ENCODE results near the gene HOXB5.
A peak's percentile ranks its signal among the peaks of the same experiment; 100 is the strongest.

HOXB5 gene

GRCh38 chr17:48546924-48547807, 46.4 kb downstream of the HOXB5 start (continued):
- TF ChIP-seq, protein P1, sequence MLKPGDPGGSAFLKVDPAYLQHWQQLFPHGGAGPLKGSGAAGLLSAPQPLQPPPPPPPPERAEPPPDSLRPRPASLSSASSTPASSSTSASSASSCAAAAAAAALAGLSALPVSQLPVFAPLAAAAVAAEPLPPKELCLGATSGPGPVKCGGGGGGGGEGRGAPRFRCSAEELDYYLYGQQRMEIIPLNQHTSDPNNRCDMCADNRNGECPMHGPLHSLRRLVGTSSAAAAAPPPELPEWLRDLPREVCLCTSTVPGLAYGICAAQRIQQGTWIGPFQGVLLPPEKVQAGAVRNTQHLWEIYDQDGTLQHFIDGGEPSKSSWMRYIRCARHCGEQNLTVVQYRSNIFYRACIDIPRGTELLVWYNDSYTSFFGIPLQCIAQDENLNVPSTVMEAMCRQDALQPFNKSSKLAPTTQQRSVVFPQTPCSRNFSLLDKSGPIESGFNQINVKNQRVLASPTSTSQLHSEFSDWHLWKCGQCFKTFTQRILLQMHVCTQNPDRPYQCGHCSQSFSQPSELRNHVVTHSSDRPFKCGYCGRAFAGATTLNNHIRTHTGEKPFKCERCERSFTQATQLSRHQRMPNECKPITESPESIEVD (tag by site-specific recombination; IDR thresholded peaks at IDR 0.05) = peak; percentile 97
- peak; percentile 47; the same call in 1 of the 2 replicates for TF ChIP-seq KLF9 (tag by site-specific recombination; IDR thresholded peaks at IDR 0.05; ENCODE audit: low read depth)
- no peak for TF ChIP-seq ZNF48 (tag by site-specific recombination; IDR thresholded peaks at IDR 0.05)
- peak; percentile 76 for TF ChIP-seq ZNF660 (tag by site-specific recombination; IDR thresholded peaks at IDR 0.05)
- TF ChIP-seq ZNF645 (tag by site-specific recombination; IDR thresholded peaks at IDR 0.05) = no peak
- TF ChIP-seq WT1 (tag by site-specific recombination; IDR thresholded peaks at IDR 0.05) = peak; percentile 92
- TF ChIP-seq ZBTB8A (tag by site-specific recombination; IDR thresholded peaks at IDR 0.05) = peak; percentile 88
- TF ChIP-seq ZNF354C (tag by site-specific recombination; IDR thresholded peaks at IDR 0.05; ENCODE audit: borderline replicate concordance, low read depth) = no peak
- TF ChIP-seq ZNF596 (tag by site-specific recombination; IDR thresholded peaks at IDR 0.05) = peak; percentile 93
- peak; percentile 88 for TF ChIP-seq ZFP69B (tag by site-specific recombination; IDR thresholded peaks at IDR 0.05)
- TF ChIP-seq, protein P2, sequence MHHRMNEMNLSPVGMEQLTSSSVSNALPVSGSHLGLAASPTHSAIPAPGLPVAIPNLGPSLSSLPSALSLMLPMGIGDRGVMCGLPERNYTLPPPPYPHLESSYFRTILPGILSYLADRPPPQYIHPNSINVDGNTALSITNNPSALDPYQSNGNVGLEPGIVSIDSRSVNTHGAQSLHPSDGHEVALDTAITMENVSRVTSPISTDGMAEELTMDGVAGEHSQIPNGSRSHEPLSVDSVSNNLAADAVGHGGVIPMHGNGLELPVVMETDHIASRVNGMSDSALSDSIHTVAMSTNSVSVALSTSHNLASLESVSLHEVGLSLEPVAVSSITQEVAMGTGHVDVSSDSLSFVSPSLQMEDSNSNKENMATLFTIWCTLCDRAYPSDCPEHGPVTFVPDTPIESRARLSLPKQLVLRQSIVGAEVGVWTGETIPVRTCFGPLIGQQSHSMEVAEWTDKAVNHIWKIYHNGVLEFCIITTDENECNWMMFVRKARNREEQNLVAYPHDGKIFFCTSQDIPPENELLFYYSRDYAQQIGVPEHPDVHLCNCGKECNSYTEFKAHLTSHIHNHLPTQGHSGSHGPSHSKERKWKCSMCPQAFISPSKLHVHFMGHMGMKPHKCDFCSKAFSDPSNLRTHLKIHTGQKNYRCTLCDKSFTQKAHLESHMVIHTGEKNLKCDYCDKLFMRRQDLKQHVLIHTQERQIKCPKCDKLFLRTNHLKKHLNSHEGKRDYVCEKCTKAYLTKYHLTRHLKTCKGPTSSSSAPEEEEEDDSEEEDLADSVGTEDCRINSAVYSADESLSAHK (tag by site-specific recombination; IDR thresholded peaks at IDR 0.05) = peak; percentile 96
- TF ChIP-seq ZNF433 (tag by site-specific recombination; IDR thresholded peaks at IDR 0.05; ENCODE audit: low read depth) = no peak
- peak; percentile 90; the same call in 1 of the 2 replicates for TF ChIP-seq ZNF561 (tag by site-specific recombination; IDR thresholded peaks at IDR 0.05; ENCODE audit: borderline replicate concordance)
- peak; percentile 70 for TF ChIP-seq KLF10 (tag by site-specific recombination; IDR thresholded peaks at IDR 0.05)
- no peak for TF ChIP-seq SCRT2 (tag by site-specific recombination; IDR thresholded peaks at IDR 0.05)
- no peak for TF ChIP-seq ZNF792 (tag by site-specific recombination; IDR thresholded peaks at IDR 0.05)
- TF ChIP-seq SETDB1 (IDR thresholded peaks at IDR 0.05; ENCODE audit: insufficient read length, low read length) = no peak
- peak; percentile 65 for TF ChIP-seq ZFHX2 (tag by site-specific recombination; conservative IDR thresholded peaks at IDR 0.05)
- TF ChIP-seq ZNF423 (tag by site-specific recombination; IDR thresholded peaks at IDR 0.05) = peak; percentile 76; the same call in 1 of the 2 replicates
- no peak for TF ChIP-seq ZNF768 (tag by site-specific recombination; IDR thresholded peaks at IDR 0.05)
- no peak for TF ChIP-seq ZNF19 (tag by site-specific recombination; IDR thresholded peaks at IDR 0.05; ENCODE audit: low read depth)
- TF ChIP-seq ZNF248 (tag by site-specific recombination; IDR thresholded peaks at IDR 0.05) = no peak
- TF ChIP-seq, protein P3, sequence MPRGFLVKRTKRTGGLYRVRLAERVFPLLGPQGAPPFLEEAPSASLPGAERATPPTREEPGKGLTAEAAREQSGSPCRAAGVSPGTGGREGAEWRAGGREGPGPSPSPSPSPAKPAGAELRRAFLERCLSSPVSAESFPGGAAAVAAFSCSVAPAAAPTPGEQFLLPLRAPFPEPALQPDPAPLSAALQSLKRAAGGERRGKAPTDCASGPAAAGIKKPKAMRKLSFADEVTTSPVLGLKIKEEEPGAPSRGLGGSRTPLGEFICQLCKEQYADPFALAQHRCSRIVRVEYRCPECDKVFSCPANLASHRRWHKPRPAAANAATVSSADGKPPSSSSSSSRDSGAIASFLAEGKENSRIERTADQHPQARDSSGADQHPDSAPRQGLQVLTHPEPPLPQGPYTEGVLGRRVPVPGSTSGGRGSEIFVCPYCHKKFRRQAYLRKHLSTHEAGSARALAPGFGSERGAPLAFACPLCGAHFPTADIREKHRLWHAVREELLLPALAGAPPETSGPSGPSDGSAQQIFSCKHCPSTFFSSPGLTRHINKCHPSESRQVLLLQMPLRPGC (tag by site-specific recombination; IDR thresholded peaks at IDR 0.05) = peak; percentile 82
- TF ChIP-seq, protein P4, sequence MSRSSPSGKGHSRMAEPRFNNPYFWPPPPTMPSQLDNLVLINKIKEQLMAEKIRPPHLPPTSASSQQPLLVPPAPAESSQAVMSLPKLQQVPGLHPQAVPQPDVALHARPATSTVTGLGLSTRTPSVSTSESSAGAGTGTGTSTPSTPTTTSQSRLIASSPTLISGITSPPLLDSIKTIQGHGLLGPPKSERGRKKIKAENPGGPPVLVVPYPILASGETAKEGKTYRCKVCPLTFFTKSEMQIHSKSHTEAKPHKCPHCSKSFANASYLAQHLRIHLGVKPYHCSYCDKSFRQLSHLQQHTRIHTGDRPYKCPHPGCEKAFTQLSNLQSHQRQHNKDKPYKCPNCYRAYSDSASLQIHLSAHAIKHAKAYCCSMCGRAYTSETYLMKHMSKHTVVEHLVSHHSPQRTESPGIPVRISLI (tag by site-specific recombination; IDR thresholded peaks at IDR 0.05) = no peak
- TF ChIP-seq ZNF426 (tag by site-specific recombination; IDR thresholded peaks at IDR 0.05) = no peak
- TF ChIP-seq ZNF404 (tag by site-specific recombination; IDR thresholded peaks at IDR 0.05) = no peak
- peak; percentile 55; the same call in 1 of the 2 replicates for TF ChIP-seq BCL11A (tag by site-specific recombination; IDR thresholded peaks at IDR 0.05; ENCODE audit: low read depth)
- no peak for TF ChIP-seq ZNF830 (tag by site-specific recombination; IDR thresholded peaks at IDR 0.05; ENCODE audit: low read depth)
- peak; percentile 89 for TF ChIP-seq ZNF398 (tag by site-specific recombination; IDR thresholded peaks at IDR 0.05)
- TF ChIP-seq MZF1 (tag by site-specific recombination; IDR thresholded peaks at IDR 0.05; ENCODE audit: borderline replicate concordance) = no peak; the same call in 1 of the 2 replicates
